T47D (cell line): ENCODE measurements around the gene CDKN2B.

Experiments used
- DNase-seq, 2 experiments: peaks; one replicate each; pipeline versions ENCODE4 v3.0.0 to v3.0.0-alpha.2; 2011 to 2012; ENCODE audit warnings: low read depth in 1 of 2, low spot score in 1 of 2
- JUND ChIP-seq: IDR thresholded peaks from 2 replicates; pipeline ENCODE4 v1.6.1; 2012; ENCODE audit warnings: low read depth
- in situ Hi-C: cut with HindIII; loops from 2 replicates; pipeline ENCODE4 v1.10.0; 2016; ENCODE audit warnings: low sequenced_read_pairs, low pct_unique_long_range_greater_than_20kb

Gene CDKN2B

DNA sequence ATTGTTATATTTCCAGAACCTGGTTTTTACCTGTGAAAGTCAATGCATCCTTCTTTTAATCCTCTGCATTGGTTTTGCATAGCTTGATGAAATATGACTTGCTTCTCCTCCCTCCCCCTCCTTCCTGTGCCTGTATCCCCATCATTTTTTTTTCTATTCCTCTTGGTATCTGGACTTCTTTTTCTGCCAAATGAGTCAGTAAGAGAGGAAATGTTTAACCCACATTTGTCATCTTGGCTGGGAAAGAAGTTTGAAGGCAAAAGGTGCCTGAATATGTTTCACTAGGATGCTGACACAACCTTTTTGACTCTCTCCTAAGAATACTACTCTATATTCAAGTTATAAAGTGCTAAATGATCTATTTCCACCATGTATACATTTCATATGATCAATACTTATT lies 35.5 kb upstream of the CDKN2B start:
- no peak for DNase-seq
- in situ Hi-C loops = no loop called here
- no peak for TF ChIP-seq JUND

GRCh38 chr9:22043928-22044327 lies 34.8 kb upstream of the CDKN2B start:
- DNase-seq = no peak
- in situ Hi-C loops = no loop called here

GRCh38 chr9:22041775-22042174 lies 32.7 kb upstream of the CDKN2B start:
- in situ Hi-C loops = no loop called here
- peak; percentile 11 to 89 for DNase-seq
- peak; percentile 66 for TF ChIP-seq JUND

More at GRCh38 chr9:22043928-22044327, 34.8 kb upstream of the CDKN2B start:
- TF ChIP-seq JUND = no peak

GRCh38 chr9:22041344-22041743 lies 32.2 kb upstream of the CDKN2B start:
- in situ Hi-C loops = no loop called here
- no peak for DNase-seq
- no peak for TF ChIP-seq JUND

DNA sequence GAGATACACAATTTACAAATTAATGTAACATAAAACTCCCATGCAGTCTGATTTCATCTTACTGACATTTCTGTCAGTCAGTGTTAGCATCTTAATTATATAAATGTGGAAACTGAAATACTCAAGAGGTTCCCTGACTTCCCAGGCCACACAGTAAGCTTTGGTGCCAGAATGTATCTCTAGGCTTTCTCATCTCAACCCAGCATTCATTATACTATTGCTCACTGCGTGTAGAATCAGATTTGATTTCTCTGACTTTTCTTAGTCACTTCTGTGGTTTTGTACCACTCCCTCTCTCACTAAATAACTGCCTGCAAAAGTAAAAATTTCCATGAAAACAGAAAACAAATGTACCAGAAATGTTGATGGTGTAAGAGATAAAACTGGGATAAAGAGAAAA lies 31.7 kb upstream of the CDKN2B start:
- no peak for DNase-seq
- in situ Hi-C loops = no loop called here
- no peak for TF ChIP-seq JUND

DNA sequence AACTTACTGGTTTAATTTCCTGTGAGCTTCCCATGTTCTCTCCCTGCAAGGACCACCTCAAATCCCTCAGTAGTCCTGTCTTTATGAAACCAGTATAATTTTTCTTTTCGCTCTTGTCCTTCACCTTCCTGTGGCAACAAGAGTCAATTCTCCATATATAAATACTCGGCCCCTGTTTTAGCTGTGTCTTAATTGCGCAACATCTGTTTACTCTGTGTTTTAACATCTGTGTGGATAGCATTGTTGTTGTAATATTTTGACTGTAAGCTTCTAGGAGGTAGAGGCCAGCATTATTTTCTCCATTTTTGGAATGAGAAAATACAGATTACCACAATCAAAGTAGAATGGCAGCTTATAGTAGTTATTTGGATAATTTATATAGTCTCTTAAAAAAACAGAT lies 30.2 kb upstream of the CDKN2B start:
- in situ Hi-C loops = no loop called here
- no peak for DNase-seq

GRCh38 chr9:22037954-22038690 lies 29.0 kb upstream of the CDKN2B start:
- in situ Hi-C loops = no loop called here
- TF ChIP-seq JUND = no peak
- peak in 1 of 2 experiments; percentile 30 for DNase-seq

More for the DNA sequence above, 30.2 kb upstream of the CDKN2B start:
- TF ChIP-seq JUND = no peak

DNA sequence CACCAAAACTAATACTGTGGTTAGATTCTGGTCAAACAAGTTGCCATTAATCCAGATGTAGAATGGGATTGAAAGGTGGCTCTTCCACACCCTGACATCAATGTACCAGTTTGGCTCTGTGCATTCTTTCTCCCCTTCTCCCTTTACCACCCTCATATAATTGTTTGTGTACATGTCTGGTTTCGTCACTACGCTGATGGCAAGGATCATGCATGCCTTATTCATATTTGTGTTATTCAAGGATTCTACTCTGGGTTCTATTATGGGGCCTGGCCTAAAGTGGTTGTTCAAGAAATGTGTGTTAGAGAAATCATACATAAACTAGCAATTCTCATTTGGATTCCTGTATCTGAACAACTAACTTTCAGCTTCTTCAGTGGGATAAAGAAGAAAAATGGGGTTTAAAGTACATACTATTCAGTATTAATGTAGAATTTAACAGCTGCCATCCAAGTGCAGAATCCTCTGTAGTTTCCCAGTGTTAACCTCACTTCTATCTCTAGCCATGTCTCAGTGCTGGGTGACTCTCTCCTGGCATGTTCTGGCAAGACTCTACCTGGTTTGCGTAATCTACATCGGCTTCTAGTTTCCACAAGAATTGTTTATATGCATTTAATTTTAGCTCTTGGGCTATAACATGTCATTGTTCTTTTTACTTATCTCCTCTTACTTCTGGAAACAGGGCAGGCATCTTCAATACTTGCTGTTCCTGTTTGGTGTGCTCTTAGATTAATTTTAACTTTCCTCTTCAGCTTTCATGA lies 27.9 kb upstream of the CDKN2B start:
- DNase-seq = no peak
- in situ Hi-C loops = no loop called here
- TF ChIP-seq JUND = no peak

DNA sequence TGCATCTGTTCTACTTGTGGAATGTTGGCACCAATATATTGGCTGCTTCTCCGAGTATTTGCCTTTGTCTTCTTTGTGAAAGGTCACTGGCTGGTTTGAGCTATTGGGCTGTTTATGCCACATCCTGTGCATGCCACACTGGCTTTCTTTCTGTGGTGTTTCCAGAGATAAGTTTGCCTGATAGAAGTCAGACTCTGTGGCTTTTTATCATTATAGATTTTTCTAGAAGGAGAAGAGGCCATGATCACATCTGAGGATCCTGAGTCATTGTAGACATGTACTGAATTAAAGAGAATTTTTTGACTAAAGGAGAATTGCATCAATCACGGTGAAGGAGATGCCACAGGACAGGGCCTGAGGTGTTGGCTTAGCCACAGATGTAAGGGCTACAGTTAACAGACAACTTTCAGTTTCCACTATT lies 26.5 kb upstream of the CDKN2B start:
- in situ Hi-C loops = no loop called here
- TF ChIP-seq JUND = no peak
- DNase-seq = no peak

GRCh38 chr9:22033012-22033630 lies 24.0 kb upstream of the CDKN2B start:
- in situ Hi-C loops = no loop called here
- TF ChIP-seq JUND = no peak
- no peak for DNase-seq

DNA sequence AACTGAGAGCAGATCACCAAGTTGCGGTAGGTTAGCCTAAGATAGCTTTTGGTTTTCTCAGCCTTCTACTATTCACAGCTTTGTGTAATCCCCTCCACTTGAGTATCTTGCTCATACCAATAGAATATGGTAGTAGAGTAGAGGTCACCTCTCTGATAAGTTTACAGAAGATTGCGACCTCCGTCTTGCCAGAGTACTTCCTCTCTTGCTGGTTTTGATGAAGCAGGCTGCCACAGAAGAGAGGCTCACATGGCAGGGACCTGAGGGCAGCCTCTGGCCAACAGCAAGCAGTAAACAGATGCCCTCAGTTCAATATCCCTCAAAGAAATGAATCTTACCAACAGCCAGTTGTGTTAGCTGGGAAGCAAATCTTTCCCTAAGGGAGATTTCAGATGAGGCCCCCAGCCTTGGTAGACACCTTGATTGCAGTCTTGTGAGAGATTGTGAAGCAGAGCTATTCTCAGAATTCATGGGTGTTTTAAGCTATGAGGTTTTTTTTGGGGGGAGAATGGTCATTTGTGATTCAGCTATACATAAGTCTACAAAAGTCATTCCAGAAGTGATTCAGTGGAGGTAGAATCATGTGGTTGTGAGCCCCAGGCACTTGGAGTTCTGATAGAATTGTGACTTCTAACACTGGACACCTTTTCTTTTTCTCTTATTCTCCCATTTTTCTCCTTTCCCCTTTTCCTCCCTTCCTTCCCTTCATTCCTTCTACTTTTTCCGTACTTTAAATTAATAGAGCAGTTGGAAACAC lies 22.7 kb upstream of the CDKN2B start:
- DNase-seq = no peak
- in situ Hi-C loops = no loop called here
- TF ChIP-seq JUND = no peak

- in situ Hi-C loops = no loop called here
- DNase-seq = no peak
Observed at GRCh38 chr9:22030101-22030598, 21.0 kb upstream of the CDKN2B start.

More at GRCh38 chr9:22030101-22030598, 21.0 kb upstream of the CDKN2B start:
- no peak for TF ChIP-seq JUND
